Mesodermal cell (in vitro differentiated cells): ENCODE measurements around the gene PDE3A.

ENCODE experiments used
- H3K27ac ChIP-seq: 2 replicates; pipeline ENCODE4 v1.7.0; 2013; ENCODE audit warnings: mild to moderate bottlenecking, low read depth, low read length, moderate library complexity; ENCODE audit not compliant: severe bottlenecking
- H3K36me3 ChIP-seq: 2 replicates; pipeline ENCODE4 v1.7.1; 2013; ENCODE audit warnings: mild to moderate bottlenecking, low read length, moderate library complexity; ENCODE audit not compliant: control insufficient read depth, insufficient read depth
- H3K4me1 ChIP-seq: one replicate; pipeline ENCODE4 v1.7.1; 2013; ENCODE audit warnings: mild to moderate bottlenecking, low read length; ENCODE audit not compliant: insufficient read depth, control insufficient read depth, poor library complexity, severe bottlenecking
- H3K4me3 ChIP-seq: 2 replicates; pipeline ENCODE4 v1.7.0; 2013; ENCODE audit warnings: low read length, control low read depth, mild to moderate bottlenecking; ENCODE audit not compliant: insufficient read depth, poor library complexity, severe bottlenecking; ENCODE audit errors: extremely low read depth
- H3K9me3 ChIP-seq: 2 replicates; pipeline ENCODE4 v1.7.1; 2013; ENCODE audit warnings: mild to moderate bottlenecking, low read length, moderate library complexity; ENCODE audit not compliant: control insufficient read depth
- WGBS, 2 experiments: methylation state at CpG; one replicate each; pipeline ENCODE4 v1.1.5; 2013; ENCODE audit warnings: missing lambda C conversion rate in 2 of 2; ENCODE audit not compliant: insufficient coverage in 2 of 2; 5-methylcytosine and 5-hydroxymethylcytosine counted together

PDE3A gene

GRCh38 chr12:20398686-20399085, 30.3 kb downstream of the PDE3A start:
- no peak overlapping the region for H3K4me3 ChIP-seq
- no peaks in the 10 kb centered on the region for H3K4me1 ChIP-seq
- 100% methylated on average over 1 of the region's 2 CpGs; no CpG with 5 or more reads in 1 of the 2 experiments for WGBS, 2 experiments
- H3K36me3 ChIP-seq, result no peaks in the 10 kb centered on the region
- no peaks in the 10 kb centered on the region for H3K9me3 ChIP-seq
- no peak overlapping the region for H3K27ac ChIP-seq

GRCh38 chr12:20400003-20400402, 31.7 kb downstream of the PDE3A start:
- H3K9me3 ChIP-seq, result no peaks in the 10 kb centered on the region
- no peaks in the 10 kb centered on the region for H3K36me3 ChIP-seq
- no peak overlapping the region for H3K27ac ChIP-seq
- no peaks in the 10 kb centered on the region for H3K4me1 ChIP-seq
- WGBS, 2 experiments, result 84 to 97% methylated on average over 3 to 4 of the region's 6 CpGs
- H3K4me3 ChIP-seq, result no peak overlapping the region

GRCh38 chr12:20403230-20403629, 34.9 kb downstream of the PDE3A start:
- 20 to 42% methylated on average over 1 to 2 of the region's 2 CpGs for WGBS, 2 experiments
- Histone ChIP-seq H3K27ac (no peak overlapping the region), H3K4me1 (no peaks in the 10 kb centered on the region), H3K4me3 (no peak overlapping the region), H3K36me3 (no peaks in the 10 kb centered on the region), H3K9me3 (no peaks in the 10 kb centered on the region)

GRCh38 chr12:20404576-20405346, 36.4 kb downstream of the PDE3A start:
- WGBS, 2 experiments, result 88 to 90% methylated on average over 3 to 4 of the region's 6 CpGs
- no peak overlapping the region for H3K27ac ChIP-seq
- H3K4me3 ChIP-seq, result no peak overlapping the region
- no peaks in the 10 kb centered on the region for H3K9me3 ChIP-seq
- no peaks in the 10 kb centered on the region for H3K4me1 ChIP-seq
- no peaks in the 10 kb centered on the region for H3K36me3 ChIP-seq

GRCh38 chr12:20409607-20410377, 41.5 kb downstream of the PDE3A start:
- H3K4me1 ChIP-seq, result no peaks in the 10 kb centered on the region
- H3K9me3 ChIP-seq, result no peaks in the 10 kb centered on the region
- H3K27ac ChIP-seq, result no peak overlapping the region
- no peak overlapping the region for H3K4me3 ChIP-seq
- H3K36me3 ChIP-seq, result no peaks in the 10 kb centered on the region
- WGBS, 2 experiments, result 67 to 82% methylated on average over 1 of the region's 2 CpGs

- no peaks in the 10 kb centered on the region for H3K4me1 ChIP-seq
- no peak overlapping the region for H3K27ac ChIP-seq
- no peaks in the 10 kb centered on the region for H3K36me3 ChIP-seq
- no peak overlapping the region for H3K4me3 ChIP-seq
- H3K9me3 ChIP-seq, result no peaks in the 10 kb centered on the region
- 40% methylated on average over 1 of the region's 1 CpG; no CpG with 5 or more reads in 1 of the 2 experiments for WGBS, 2 experiments
Observed at GRCh38 chr12:20410734-20411133, 42.4 kb downstream of the PDE3A start.

- H3K9me3 ChIP-seq, result no peaks in the 10 kb centered on the region
- no peaks in the 10 kb centered on the region for H3K36me3 ChIP-seq
- H3K27ac ChIP-seq, result no peak overlapping the region
- H3K4me3 ChIP-seq, result no peak overlapping the region
- no peaks in the 10 kb centered on the region for H3K4me1 ChIP-seq
- 100% methylated on average over 1 of the region's 3 CpGs; no CpG with 5 or more reads in 1 of the 2 experiments for WGBS, 2 experiments
Observed at GRCh38 chr12:20411345-20411744, 43.0 kb downstream of the PDE3A start.

GRCh38 chr12:20415028-20415427, 46.7 kb downstream of the PDE3A start:
- WGBS, 2 experiments, result no CpG with 5 or more reads among the region's 4 CpGs
- H3K4me3 ChIP-seq, result no peak overlapping the region

GRCh38 chr12:20415641-20416040, 47.3 kb downstream of the PDE3A start:
- Histone ChIP-seq H3K27ac (no peak overlapping the region), H3K9me3 (no peaks in the 10 kb centered on the region), H3K4me3 (no peak overlapping the region), H3K4me1 (no peaks in the 10 kb centered on the region), H3K36me3 (no peaks in the 10 kb centered on the region)
- no CpG with 5 or more reads among the region's 6 CpGs for WGBS, 2 experiments

More at GRCh38 chr12:20415028-20415427, 46.7 kb downstream of the PDE3A start:
- Histone ChIP-seq H3K9me3 (no peaks in the 10 kb centered on the region), H3K27ac (no peak overlapping the region), H3K36me3 (no peaks in the 10 kb centered on the region), H3K4me1 (no peaks in the 10 kb centered on the region)

- Histone ChIP-seq H3K36me3 (no peaks in the 10 kb centered on the region), H3K27ac (no peak overlapping the region), H3K9me3 (no peaks in the 10 kb centered on the region), H3K4me1 (peaks cover 4% of the 10 kb centered on the region), H3K4me3 (no peak overlapping the region)
- WGBS, 2 experiments, result 86 to 92% methylated on average over 4 to 5 of the region's 6 CpGs
Observed at GRCh38 chr12:20420557-20420956, 52.2 kb downstream of the PDE3A start.

- no peaks in the 10 kb centered on the region for H3K9me3 ChIP-seq
- WGBS, 2 experiments, result 44 to 83% methylated on average over 1 of the region's 2 CpGs
- no peak overlapping the region for H3K4me3 ChIP-seq
- no peaks in the 10 kb centered on the region for H3K36me3 ChIP-seq
- no peak overlapping the region for H3K27ac ChIP-seq
- H3K4me1 ChIP-seq, result peaks cover 4% of the 10 kb centered on the region
Observed at GRCh38 chr12:20421421-20421820, 53.1 kb downstream of the PDE3A start.
